ENCODE results near the gene CADM1. TPM values are rescaled to one million over a fixed set of nuclear protein-coding genes. Genes with fewer than 3 reads are reported as not detected.
A peak's percentile ranks its signal among the peaks of the same experiment; 100 is the strongest.

Gene CADM1
- total and polyA plus RNA-seq, 2 experiments from 2014 or later, result 48.4 to 54.3 TPM

GRCh38 chr11:115279813-115280761 is 224.1 kb downstream of the CADM1 start:
- Histone ChIP-seq H3K27ac (peak overlapping the region; percentile 57), H3K4me2 (peak overlapping the region; percentile 68), H2AFZ (no peak overlapping the region), H3K36me3 (replicated peaks; ENCODE audit: insufficient read depth, low read depth) (no peaks in the 10 kb centered on the region), H3K27me3 (no peaks in the 10 kb centered on the region), H3K4me3 (no peak overlapping the region), H4K20me1 (ENCODE audit: insufficient read depth, poor library complexity, severe bottlenecking) (no peaks in the 10 kb centered on the region), H3K4me1 (ENCODE audit: insufficient read depth) (peaks cover 20% of the 10 kb centered on the region), H3K9me3 (ENCODE audit: low read depth) (no peaks in the 10 kb centered on the region), H3K9me2 (replicated peaks; ENCODE audit: insufficient read depth) (no peaks in the 10 kb centered on the region), H3K79me2 (no peaks in the 10 kb centered on the region)
- no peak for TF ChIP-seq EZH2phosphoT487 (IDR thresholded peaks at IDR 0.05; ENCODE audit: low read depth, severe bottlenecking, unreplicated experiment)
- TF ChIP-seq CTCF (IDR thresholded peaks at IDR 0.05; ENCODE audit: poor library complexity), result no peak
- TF ChIP-seq EZH2 (IDR thresholded peaks at IDR 0.05; ENCODE audit: borderline replicate concordance), result no peak
- peak; percentile 28 for DNase-seq (ENCODE audit: low spot score)
- WGBS (ENCODE audit: low lambda C conversion rate, missing lambda C conversion rate), result 50% methylated on average over 10 of the region's 10 CpGs

GRCh38 chr11:115276799-115277198 is 227.4 kb downstream of the CADM1 start:
- Histone ChIP-seq H3K4me2 (peak overlapping the region; percentile 12), H3K4me3 (no peak overlapping the region), H3K27ac (no peak overlapping the region), H3K4me1 (ENCODE audit: insufficient read depth) (peaks cover 20% of the 10 kb centered on the region), H3K9me3 (ENCODE audit: low read depth) (no peaks in the 10 kb centered on the region), H2AFZ (no peak overlapping the region), H4K20me1 (ENCODE audit: insufficient read depth, poor library complexity, severe bottlenecking) (no peaks in the 10 kb centered on the region), H3K36me3 (replicated peaks; ENCODE audit: insufficient read depth, low read depth) (no peaks in the 10 kb centered on the region), H3K9me2 (replicated peaks; ENCODE audit: insufficient read depth) (no peaks in the 10 kb centered on the region), H3K79me2 (no peaks in the 10 kb centered on the region), H3K27me3 (no peaks in the 10 kb centered on the region)
- DNase-seq (ENCODE audit: low spot score), result no peak
- TF ChIP-seq EZH2phosphoT487 (IDR thresholded peaks at IDR 0.05; ENCODE audit: low read depth, severe bottlenecking, unreplicated experiment) (no peak), CTCF (IDR thresholded peaks at IDR 0.05; ENCODE audit: poor library complexity) (no peak), EZH2 (IDR thresholded peaks at IDR 0.05; ENCODE audit: borderline replicate concordance) (no peak)
- WGBS (ENCODE audit: low lambda C conversion rate, missing lambda C conversion rate), result 67% methylated on average over 8 of the region's 8 CpGs

GRCh38 chr11:115276191-115276590 is 228.0 kb downstream of the CADM1 start:
- Histone ChIP-seq H3K4me2 (no peak overlapping the region), H2AFZ (no peak overlapping the region), H3K4me1 (ENCODE audit: insufficient read depth) (peaks cover 17% of the 10 kb centered on the region), H3K4me3 (no peak overlapping the region), H3K79me2 (no peaks in the 10 kb centered on the region), H4K20me1 (ENCODE audit: insufficient read depth, poor library complexity, severe bottlenecking) (no peaks in the 10 kb centered on the region), H3K9me2 (replicated peaks; ENCODE audit: insufficient read depth) (no peaks in the 10 kb centered on the region), H3K36me3 (replicated peaks; ENCODE audit: insufficient read depth, low read depth) (no peaks in the 10 kb centered on the region), H3K27me3 (no peaks in the 10 kb centered on the region), H3K27ac (no peak overlapping the region), H3K9me3 (ENCODE audit: low read depth) (no peaks in the 10 kb centered on the region)
- 64% methylated on average over 4 of the region's 4 CpGs for WGBS (ENCODE audit: low lambda C conversion rate, missing lambda C conversion rate)
- TF ChIP-seq EZH2phosphoT487 (IDR thresholded peaks at IDR 0.05; ENCODE audit: low read depth, severe bottlenecking, unreplicated experiment) (no peak), CTCF (IDR thresholded peaks at IDR 0.05; ENCODE audit: poor library complexity) (no peak), EZH2 (IDR thresholded peaks at IDR 0.05; ENCODE audit: borderline replicate concordance) (no peak)
- DNase-seq (ENCODE audit: low spot score), result no peak
